Endothelial cell (in vitro differentiated cells): ENCODE data around the gene ZNF804A. TPM values are rescaled to one million over a fixed set of nuclear protein-coding genes. Genes with fewer than 3 reads are reported as not detected.

Experiments
- DNase-seq: peaks from one replicate; pipeline ENCODE4 v3.0.0; 2021; ENCODE audit warnings: low spot score
- H3K27ac Mint-ChIP-seq: one replicate; pipeline ENCODE4 v1.8.0; 2021; ENCODE audit warnings: mixed read lengths, inconsistent platforms; ENCODE audit not compliant: unreplicated experiment
- H3K27me3 Mint-ChIP-seq: one replicate; pipeline ENCODE4 v1.8.0; 2021; ENCODE audit warnings: mild to moderate bottlenecking, moderate library complexity, mixed read lengths, inconsistent platforms; ENCODE audit not compliant: unreplicated experiment
- H3K36me3 Mint-ChIP-seq: one replicate; pipeline ENCODE4 v1.8.0; 2021; ENCODE audit warnings: mild to moderate bottlenecking, low read depth, mixed read lengths, inconsistent platforms; ENCODE audit not compliant: unreplicated experiment
- H3K4me1 Mint-ChIP-seq: one replicate; pipeline ENCODE4 v1.8.0; 2021; ENCODE audit warnings: mild to moderate bottlenecking, mixed read lengths, inconsistent platforms; ENCODE audit not compliant: unreplicated experiment
- H3K4me3 Mint-ChIP-seq: one replicate; pipeline ENCODE4 v1.8.0; 2021; ENCODE audit warnings: mild to moderate bottlenecking, mixed read lengths, inconsistent platforms; ENCODE audit not compliant: unreplicated experiment
- H3K9me3 Mint-ChIP-seq: one replicate; pipeline ENCODE4 v1.8.0; 2021; ENCODE audit warnings: mixed read lengths, inconsistent platforms; ENCODE audit not compliant: unreplicated experiment
- CTCF ChIP-seq: fragments of 200-600 bp; sonication (generic); IDR thresholded peaks from one replicate; pipeline ENCODE4 v1.5.0; 2021; ENCODE audit warnings: antibody characterized with exemption; ENCODE audit not compliant: unreplicated experiment
- total RNA-seq: library from RNA; stranded (reverse); fragmentation: NEBNext Ultra II Directional; extraction: Animal tissue kit (Norgen Biotek cat#: 25700); gene quantifications from one replicate; pipeline ENCODE4 v1.2.1, GENCODE V29; 2021; ENCODE audit not compliant: unreplicated experiment

ZNF804A gene
- total RNA-seq, 1 donor from 2014 or later = 2.2 TPM

- no peak for TF ChIP-seq CTCF
- no peaks in the 10 kb centered on the region for H3K4me1 Mint-ChIP-seq
- no peak overlapping the region for H3K4me3 Mint-ChIP-seq
- H3K9me3 Mint-ChIP-seq = no peaks in the 10 kb centered on the region
- no peak overlapping the region for H3K27ac Mint-ChIP-seq
- no peaks in the 10 kb centered on the region for H3K36me3 Mint-ChIP-seq
- no peak for DNase-seq
- no peaks in the 10 kb centered on the region for H3K27me3 Mint-ChIP-seq
Measured at GRCh38 chr2:184646177-184646576, 47.8 kb downstream of the ZNF804A start.

GRCh38 chr2:184646593-184646992, 48.3 kb downstream of the ZNF804A start:
- Mint-ChIP-seq H3K9me3 (no peaks in the 10 kb centered on the region), H3K27me3 (no peaks in the 10 kb centered on the region), H3K27ac (no peak overlapping the region), H3K36me3 (no peaks in the 10 kb centered on the region), H3K4me1 (no peaks in the 10 kb centered on the region), H3K4me3 (no peak overlapping the region)
- DNase-seq = no peak
- no peak for TF ChIP-seq CTCF

- no peak for TF ChIP-seq CTCF
- Mint-ChIP-seq H3K27me3 (no peaks in the 10 kb centered on the region), H3K27ac (no peak overlapping the region), H3K4me1 (no peaks in the 10 kb centered on the region), H3K36me3 (no peaks in the 10 kb centered on the region), H3K9me3 (no peaks in the 10 kb centered on the region), H3K4me3 (no peak overlapping the region)
- no peak for DNase-seq
Measured at GRCh38 chr2:184654945-184655344, 56.6 kb downstream of the ZNF804A start.

GRCh38 chr2:184677171-184677570, 78.8 kb downstream of the ZNF804A start:
- no peak for TF ChIP-seq CTCF
- no peaks in the 10 kb centered on the region for H3K4me1 Mint-ChIP-seq
- no peak overlapping the region for H3K27ac Mint-ChIP-seq
- no peak overlapping the region for H3K4me3 Mint-ChIP-seq
- peaks cover 4% of the 10 kb centered on the region for H3K36me3 Mint-ChIP-seq
- no peaks in the 10 kb centered on the region for H3K27me3 Mint-ChIP-seq
- peaks cover 4% of the 10 kb centered on the region for H3K9me3 Mint-ChIP-seq
- DNase-seq = no peak

GRCh38 chr2:184679219-184680018, 81.1 kb downstream of the ZNF804A start:
- no peaks in the 10 kb centered on the region for H3K4me1 Mint-ChIP-seq

More at GRCh38 chr2:184679219-184680018, 81.1 kb downstream of the ZNF804A start:
- no peak for DNase-seq
- H3K9me3 Mint-ChIP-seq = peaks cover 4% of the 10 kb centered on the region
- peaks cover 4% of the 10 kb centered on the region for H3K36me3 Mint-ChIP-seq
- H3K27ac Mint-ChIP-seq = no peak overlapping the region
- H3K27me3 Mint-ChIP-seq = no peaks in the 10 kb centered on the region
- H3K4me3 Mint-ChIP-seq = no peak overlapping the region
- TF ChIP-seq CTCF = no peak
